GM20000 (cell line): ENCODE measurements around the gene LAMC2.

Experiments
- DNase-seq: peaks from one replicate; pipeline ENCODE4 v3.0.0; 2012; ENCODE audit warnings: low spot score
- TF ChIP-seq, protein P1 (sequence below): IDR thresholded peaks from 2 replicates; pipeline ENCODE4 v1.5.1; 2012; ENCODE audit warnings: mild to moderate bottlenecking, control low read depth; ENCODE audit errors: extremely low read depth, missing control alignments

The LAMC2 gene

DNA sequence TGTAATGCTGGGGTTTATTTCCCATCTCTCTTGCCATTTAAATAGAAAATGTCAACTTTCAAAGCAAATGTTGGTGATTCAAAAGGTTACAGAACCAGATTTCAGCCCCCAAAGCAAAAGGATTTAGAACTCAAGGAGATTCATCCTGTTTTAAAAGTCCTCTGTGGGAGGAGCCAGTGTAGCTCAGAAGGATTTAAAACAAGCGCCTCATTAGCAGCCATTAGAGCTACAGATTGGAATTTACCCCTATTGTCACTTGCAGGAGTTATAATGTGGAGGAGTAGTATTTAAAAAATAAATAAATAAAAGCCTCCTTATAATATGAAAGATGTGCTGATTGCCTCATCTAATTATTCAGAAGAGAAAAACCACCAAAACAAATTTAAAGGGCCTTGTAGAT lies 107.8 kb downstream of the LAMC2 start:
- no peak for DNase-seq
- TF ChIP-seq, protein P1, sequence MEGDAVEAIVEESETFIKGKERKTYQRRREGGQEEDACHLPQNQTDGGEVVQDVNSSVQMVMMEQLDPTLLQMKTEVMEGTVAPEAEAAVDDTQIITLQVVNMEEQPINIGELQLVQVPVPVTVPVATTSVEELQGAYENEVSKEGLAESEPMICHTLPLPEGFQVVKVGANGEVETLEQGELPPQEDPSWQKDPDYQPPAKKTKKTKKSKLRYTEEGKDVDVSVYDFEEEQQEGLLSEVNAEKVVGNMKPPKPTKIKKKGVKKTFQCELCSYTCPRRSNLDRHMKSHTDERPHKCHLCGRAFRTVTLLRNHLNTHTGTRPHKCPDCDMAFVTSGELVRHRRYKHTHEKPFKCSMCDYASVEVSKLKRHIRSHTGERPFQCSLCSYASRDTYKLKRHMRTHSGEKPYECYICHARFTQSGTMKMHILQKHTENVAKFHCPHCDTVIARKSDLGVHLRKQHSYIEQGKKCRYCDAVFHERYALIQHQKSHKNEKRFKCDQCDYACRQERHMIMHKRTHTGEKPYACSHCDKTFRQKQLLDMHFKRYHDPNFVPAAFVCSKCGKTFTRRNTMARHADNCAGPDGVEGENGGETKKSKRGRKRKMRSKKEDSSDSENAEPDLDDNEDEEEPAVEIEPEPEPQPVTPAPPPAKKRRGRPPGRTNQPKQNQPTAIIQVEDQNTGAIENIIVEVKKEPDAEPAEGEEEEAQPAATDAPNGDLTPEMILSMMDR, result no peak
